GM12864 (cell line): ENCODE results near the gene RNF217.

ENCODE experiments used
- DNase-seq: peaks from one replicate; pipeline ENCODE4 v3.0.0-alpha.2; 2011; ENCODE audit warnings: low read depth
- H3K4me3 ChIP-seq: 2 replicates; pipeline ENCODE4 v1.5.1; 2011; ENCODE audit warnings: mild to moderate bottlenecking, low read depth, low read length, control low read depth
- TF ChIP-seq, protein P1 (sequence below): IDR thresholded peaks from 2 replicates; pipeline ENCODE4 v1.5.1; 2011; ENCODE audit warnings: low read depth, mild to moderate bottlenecking, moderate library complexity, low read length, control low read depth, inconsistent platforms; ENCODE audit errors: missing control alignments

The RNF217 gene

DNA sequence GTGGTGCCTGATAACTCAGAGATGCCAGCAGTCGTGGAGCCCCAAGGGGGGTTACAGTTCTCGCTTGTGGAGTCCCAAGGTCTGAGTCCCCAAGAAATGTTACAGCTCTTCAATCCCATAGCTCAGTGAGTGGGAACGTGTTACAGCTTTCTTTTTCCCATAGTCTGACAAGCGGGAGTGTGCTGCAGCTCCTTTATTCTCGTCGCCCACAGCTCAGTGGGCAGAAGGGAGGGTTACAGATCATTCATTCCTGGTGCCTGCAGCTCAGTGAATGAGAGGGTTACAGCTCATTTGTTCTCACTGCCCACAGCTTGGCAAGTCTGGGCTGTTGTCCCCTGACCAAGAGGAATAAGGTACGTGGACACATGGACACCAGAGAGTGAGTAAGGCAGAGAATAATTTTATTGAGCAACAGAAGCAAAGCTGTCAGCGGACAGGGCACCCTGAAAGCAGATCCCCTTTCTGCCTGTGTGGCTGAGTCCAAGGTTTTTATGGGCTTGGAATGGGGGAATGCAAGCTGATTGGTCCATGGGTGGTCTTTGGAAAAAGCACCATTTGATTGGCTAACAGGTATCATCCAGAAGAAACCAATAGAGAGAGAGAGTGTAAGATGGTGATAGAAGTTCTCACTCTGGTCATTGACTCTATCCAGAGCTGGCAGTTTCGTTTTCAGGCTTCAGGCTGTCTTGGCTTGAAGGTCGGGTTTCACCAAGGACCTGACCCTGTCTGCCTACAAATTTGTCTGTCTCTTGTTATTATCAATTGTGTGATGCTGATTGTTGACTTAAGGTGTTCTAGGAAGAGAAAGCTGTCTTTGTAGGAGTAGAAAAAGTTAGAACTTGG is 16.4 kb downstream of the RNF217 start:
- no peak for DNase-seq
- TF ChIP-seq, protein P1, sequence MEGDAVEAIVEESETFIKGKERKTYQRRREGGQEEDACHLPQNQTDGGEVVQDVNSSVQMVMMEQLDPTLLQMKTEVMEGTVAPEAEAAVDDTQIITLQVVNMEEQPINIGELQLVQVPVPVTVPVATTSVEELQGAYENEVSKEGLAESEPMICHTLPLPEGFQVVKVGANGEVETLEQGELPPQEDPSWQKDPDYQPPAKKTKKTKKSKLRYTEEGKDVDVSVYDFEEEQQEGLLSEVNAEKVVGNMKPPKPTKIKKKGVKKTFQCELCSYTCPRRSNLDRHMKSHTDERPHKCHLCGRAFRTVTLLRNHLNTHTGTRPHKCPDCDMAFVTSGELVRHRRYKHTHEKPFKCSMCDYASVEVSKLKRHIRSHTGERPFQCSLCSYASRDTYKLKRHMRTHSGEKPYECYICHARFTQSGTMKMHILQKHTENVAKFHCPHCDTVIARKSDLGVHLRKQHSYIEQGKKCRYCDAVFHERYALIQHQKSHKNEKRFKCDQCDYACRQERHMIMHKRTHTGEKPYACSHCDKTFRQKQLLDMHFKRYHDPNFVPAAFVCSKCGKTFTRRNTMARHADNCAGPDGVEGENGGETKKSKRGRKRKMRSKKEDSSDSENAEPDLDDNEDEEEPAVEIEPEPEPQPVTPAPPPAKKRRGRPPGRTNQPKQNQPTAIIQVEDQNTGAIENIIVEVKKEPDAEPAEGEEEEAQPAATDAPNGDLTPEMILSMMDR: no peak
- no peak overlapping the region for H3K4me3 ChIP-seq

DNA sequence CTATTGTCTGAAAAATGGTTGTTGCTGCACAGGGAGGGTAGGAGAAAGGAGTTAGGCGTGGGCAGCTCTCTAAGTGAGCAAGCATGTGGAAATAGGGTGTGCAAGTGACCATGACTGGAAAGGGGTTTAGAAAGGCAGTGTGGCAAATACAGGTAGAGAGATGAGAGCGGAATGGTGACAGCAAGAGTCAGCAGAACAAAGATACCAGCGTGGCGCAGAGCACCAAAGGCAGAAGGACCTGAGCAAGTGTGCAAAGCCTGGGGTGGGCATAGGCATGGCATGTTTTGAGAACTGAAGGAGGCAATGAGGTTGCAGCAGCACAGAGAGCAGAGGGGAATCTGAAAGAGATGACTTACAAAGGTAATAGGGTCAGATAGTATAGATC is 17.0 kb downstream of the RNF217 start:
- TF ChIP-seq, protein P1: no peak
- DNase-seq: no peak
- no peak overlapping the region for H3K4me3 ChIP-seq

DNA sequence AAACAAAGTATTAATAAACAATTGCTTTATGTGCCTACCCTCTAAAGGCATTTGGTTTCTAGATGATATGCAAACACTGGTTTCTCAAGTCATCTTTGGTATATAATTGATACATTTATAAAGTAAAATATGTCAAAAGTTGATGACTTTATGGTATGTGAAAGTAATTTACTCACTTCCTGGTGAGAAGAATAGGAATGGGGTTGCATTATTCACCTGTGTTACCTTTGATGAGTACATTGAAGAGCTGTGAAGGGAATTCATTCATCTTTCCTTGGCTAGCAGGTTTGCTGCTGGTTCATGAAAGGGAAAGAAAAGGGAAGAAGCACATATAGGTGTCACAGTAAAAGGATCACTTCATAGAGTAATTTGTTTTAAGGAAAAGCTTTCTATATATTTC is 20.4 kb downstream of the RNF217 start:
- DNase-seq: no peak
- H3K4me3 ChIP-seq: no peak overlapping the region
- TF ChIP-seq, protein P1: no peak

DNA sequence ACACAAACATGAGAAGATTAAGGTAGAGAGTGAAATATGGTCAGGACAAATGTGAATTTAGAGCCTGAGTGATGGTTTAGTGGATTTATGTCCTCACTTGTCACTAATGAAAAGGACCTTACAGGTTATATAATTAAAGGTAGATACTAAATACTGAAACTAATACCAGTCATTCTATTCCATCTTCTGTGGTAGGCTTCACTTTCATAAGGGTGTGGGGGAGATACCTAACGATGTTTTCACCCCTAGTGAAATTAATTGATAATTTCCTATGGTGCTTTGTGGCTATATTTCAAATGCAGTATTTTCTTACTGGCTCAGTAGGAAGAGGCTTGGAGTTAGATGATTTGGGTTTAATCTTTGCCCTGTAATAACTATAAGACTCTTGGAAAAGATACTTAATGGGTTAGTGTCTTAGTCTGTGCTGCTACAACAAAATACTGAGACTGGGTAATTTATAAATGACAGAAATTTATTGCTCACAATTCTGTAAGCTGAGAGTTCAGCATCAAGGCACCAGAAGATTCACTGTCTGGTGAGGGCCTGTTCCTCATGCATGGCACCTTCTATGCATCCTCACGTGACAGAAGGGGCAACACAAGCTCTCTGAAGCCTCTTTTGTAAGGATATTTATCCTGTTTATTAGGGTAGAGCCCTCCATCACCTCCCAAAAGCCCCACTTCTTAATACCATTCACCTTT is 21.3 kb downstream of the RNF217 start:
- H3K4me3 ChIP-seq: no peak overlapping the region
- no peak for DNase-seq
- TF ChIP-seq, protein P1: no peak

DNA sequence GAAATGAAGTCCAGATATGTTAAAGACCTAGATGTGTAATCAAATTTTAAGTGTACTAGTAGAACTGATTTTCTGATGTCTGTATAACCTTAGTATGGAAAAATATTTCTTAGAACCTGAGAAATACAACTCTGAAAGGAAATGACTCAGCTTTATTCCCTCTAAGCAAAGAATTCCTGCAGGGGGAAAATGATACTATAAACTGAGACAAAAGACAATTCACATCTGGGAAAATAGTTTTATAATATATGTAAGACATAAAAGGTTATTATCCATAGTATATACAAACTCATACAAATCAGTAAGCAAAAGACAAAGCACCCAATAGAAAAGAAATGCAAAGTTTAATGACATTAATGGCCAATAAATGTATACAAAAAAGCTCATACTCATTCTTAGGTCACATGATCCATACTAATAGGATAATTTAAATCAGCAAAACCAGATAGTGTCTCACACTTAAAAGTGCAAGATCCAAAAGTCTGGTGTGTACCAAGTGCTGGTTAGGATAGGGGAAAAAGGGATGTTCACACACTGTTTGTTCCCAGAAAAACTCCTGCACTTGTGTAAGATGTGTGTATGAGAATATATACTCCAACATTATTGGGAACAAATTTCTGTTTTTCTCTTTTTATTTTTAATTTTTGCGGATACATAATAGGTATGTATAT is 22.6 kb downstream of the RNF217 start:
- DNase-seq: no peak
- no peak overlapping the region for H3K4me3 ChIP-seq
- TF ChIP-seq, protein P1: no peak

DNA sequence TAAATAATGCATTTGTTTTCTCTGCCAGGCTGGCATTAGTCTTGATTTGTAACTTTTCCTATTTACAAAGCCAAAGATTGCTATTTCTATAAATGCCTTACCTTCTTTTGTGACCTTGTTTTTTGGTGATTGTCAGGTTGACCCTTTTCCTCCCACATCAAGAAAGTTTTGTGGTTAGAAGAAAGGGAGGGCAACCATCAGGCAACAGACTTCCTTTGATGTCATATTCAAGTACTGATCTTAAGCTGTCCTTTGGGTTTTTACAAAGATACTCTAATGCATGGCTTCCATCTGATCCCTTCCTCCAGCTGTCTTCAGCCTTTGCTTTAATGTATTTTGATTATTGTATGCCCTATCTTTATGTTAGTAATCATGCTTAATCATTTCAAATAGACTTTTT is 23.9 kb downstream of the RNF217 start:
- DNase-seq: no peak
- H3K4me3 ChIP-seq: no peak overlapping the region
- TF ChIP-seq, protein P1: no peak
